ENCODE measurements around the gene SMG9.

DNA sequence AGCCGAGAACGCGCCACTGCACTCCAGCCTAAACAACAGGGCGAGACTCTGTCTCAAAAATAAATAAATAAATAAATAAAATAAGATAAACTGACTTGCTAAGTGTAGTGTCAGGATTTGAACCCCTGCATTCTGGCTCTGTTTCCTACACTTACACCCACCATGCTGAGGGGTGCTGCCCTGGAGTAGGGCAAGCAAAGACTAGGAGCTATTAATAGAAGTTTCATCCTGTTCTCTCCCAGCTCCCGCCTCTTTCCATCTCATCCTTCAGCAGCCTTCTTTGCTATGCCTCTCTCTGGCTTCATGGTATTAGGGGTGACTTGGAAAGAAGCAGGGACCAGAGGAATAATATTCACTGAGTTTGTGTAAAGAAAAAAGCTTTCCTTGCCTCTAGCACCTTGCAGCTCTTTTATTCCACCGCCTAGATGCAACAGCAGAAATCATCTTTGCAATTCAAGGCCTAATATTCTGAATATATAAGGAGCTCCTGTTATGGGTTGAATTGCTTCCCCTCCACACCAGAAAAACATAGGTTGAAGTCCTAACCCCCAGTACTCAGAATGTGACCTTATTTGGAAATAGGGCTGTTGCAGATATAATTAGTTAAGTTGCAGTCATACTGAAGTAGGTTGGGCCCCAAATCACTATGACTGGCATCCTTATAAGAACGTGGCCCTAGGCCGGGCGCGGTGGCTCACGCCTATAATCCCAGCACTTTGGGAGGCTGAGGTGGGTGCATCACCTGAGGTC, 76.1 kb downstream of the SMG9 start:
- TF ChIP-seq, protein P1, sequence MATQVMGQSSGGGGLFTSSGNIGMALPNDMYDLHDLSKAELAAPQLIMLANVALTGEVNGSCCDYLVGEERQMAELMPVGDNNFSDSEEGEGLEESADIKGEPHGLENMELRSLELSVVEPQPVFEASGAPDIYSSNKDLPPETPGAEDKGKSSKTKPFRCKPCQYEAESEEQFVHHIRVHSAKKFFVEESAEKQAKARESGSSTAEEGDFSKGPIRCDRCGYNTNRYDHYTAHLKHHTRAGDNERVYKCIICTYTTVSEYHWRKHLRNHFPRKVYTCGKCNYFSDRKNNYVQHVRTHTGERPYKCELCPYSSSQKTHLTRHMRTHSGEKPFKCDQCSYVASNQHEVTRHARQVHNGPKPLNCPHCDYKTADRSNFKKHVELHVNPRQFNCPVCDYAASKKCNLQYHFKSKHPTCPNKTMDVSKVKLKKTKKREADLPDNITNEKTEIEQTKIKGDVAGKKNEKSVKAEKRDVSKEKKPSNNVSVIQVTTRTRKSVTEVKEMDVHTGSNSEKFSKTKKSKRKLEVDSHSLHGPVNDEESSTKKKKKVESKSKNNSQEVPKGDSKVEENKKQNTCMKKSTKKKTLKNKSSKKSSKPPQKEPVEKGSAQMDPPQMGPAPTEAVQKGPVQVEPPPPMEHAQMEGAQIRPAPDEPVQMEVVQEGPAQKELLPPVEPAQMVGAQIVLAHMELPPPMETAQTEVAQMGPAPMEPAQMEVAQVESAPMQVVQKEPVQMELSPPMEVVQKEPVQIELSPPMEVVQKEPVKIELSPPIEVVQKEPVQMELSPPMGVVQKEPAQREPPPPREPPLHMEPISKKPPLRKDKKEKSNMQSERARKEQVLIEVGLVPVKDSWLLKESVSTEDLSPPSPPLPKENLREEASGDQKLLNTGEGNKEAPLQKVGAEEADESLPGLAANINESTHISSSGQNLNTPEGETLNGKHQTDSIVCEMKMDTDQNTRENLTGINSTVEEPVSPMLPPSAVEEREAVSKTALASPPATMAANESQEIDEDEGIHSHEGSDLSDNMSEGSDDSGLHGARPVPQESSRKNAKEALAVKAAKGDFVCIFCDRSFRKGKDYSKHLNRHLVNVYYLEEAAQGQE (IDR thresholded peaks at IDR 0.05; ENCODE audit: low read depth): no peak
- TF ChIP-seq, protein P2, sequence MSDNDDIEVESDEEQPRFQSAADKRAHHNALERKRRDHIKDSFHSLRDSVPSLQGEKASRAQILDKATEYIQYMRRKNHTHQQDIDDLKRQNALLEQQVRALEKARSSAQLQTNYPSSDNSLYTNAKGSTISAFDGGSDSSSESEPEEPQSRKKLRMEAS (IDR thresholded peaks at IDR 0.05): no peak
- TF ChIP-seq YY1 (IDR thresholded peaks at IDR 0.05; ENCODE audit: low read depth): no peak
- TF ChIP-seq CEBPB (IDR thresholded peaks at IDR 0.05): no peak
- TF ChIP-seq TAF1 (IDR thresholded peaks at IDR 0.05; ENCODE audit: low read depth): no peak
- TF ChIP-seq EGR1 (IDR thresholded peaks at IDR 0.05): no peak
- no peak for TF ChIP-seq TEAD4 (IDR thresholded peaks at IDR 0.05)
- no peak for TF ChIP-seq EP300 (IDR thresholded peaks at IDR 0.05; ENCODE audit: borderline replicate concordance)
- TF ChIP-seq, protein P3, sequence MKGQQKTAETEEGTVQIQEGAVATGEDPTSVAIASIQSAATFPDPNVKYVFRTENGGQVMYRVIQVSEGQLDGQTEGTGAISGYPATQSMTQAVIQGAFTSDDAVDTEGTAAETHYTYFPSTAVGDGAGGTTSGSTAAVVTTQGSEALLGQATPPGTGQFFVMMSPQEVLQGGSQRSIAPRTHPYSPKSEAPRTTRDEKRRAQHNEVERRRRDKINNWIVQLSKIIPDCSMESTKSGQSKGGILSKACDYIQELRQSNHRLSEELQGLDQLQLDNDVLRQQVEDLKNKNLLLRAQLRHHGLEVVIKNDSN (IDR thresholded peaks at IDR 0.05): no peak
